ENCODE results near the gene RHOBTB1.

RHOBTB1 gene

GRCh38 chr10:60878224-60878623 is 65.8 kb downstream of the RHOBTB1 start:
- no peak for ATAC-seq
- TF ChIP-seq PPARA (CRISPR knock-in tag; IDR thresholded peaks at IDR 0.05; ENCODE audit: borderline replicate concordance) (no peak), CSRNP3 (CRISPR knock-in tag; IDR thresholded peaks at IDR 0.05) (no peak), TOX (CRISPR knock-in tag; IDR thresholded peaks at IDR 0.05; ENCODE audit: borderline replicate concordance) (no peak), BACH2 (CRISPR knock-in tag; IDR thresholded peaks at IDR 0.05; ENCODE audit: borderline replicate concordance) (no peak), ISL1 (CRISPR knock-in tag; IDR thresholded peaks at IDR 0.05) (no peak), CREB5 (CRISPR knock-in tag; IDR thresholded peaks at IDR 0.05; ENCODE audit: low read depth) (no peak), SNAI2 (CRISPR knock-in tag; IDR thresholded peaks at IDR 0.05) (no peak), ARNTL (CRISPR knock-in tag; IDR thresholded peaks at IDR 0.05; ENCODE audit: borderline replicate concordance, low read depth) (no peak), PATZ1 (CRISPR knock-in tag; IDR thresholded peaks at IDR 0.05; ENCODE audit: borderline replicate concordance) (no peak), TCF4 (CRISPR knock-in tag; IDR thresholded peaks at IDR 0.05; ENCODE audit: borderline replicate concordance) (no peak), ZFP3 (CRISPR knock-in tag; IDR thresholded peaks at IDR 0.05) (no peak), ESRRG (CRISPR knock-in tag; IDR thresholded peaks at IDR 0.05) (no peak), RARB (CRISPR knock-in tag; IDR thresholded peaks at IDR 0.05) (no peak)

GRCh38 chr10:60877777-60878120 is 66.2 kb downstream of the RHOBTB1 start:
- no peak for ATAC-seq
- no peak for TF ChIP-seq ARNTL (CRISPR knock-in tag; IDR thresholded peaks at IDR 0.05; ENCODE audit: borderline replicate concordance, low read depth)
- no peak for TF ChIP-seq ESRRG (CRISPR knock-in tag; IDR thresholded peaks at IDR 0.05)

GRCh38 chr10:60877061-60877776 is 66.8 kb downstream of the RHOBTB1 start:
- no peak for ATAC-seq
- TF ChIP-seq POU6F1 (CRISPR knock-in tag; IDR thresholded peaks at IDR 0.05; ENCODE audit: borderline replicate concordance, low read depth) (no peak), ARNTL (CRISPR knock-in tag; IDR thresholded peaks at IDR 0.05; ENCODE audit: borderline replicate concordance, low read depth) (no peak), CREB5 (CRISPR knock-in tag; IDR thresholded peaks at IDR 0.05; ENCODE audit: low read depth) (no peak), CSDC2 (CRISPR knock-in tag; IDR thresholded peaks at IDR 0.05) (no peak), ZNF70 (CRISPR knock-in tag; IDR thresholded peaks at IDR 0.05) (no peak), TOX (CRISPR knock-in tag; IDR thresholded peaks at IDR 0.05; ENCODE audit: borderline replicate concordance) (no peak)

GRCh38 chr10:60873758-60874157 is 70.2 kb downstream of the RHOBTB1 start:
- no peak for TF ChIP-seq ZFP30 (CRISPR knock-in tag; IDR thresholded peaks at IDR 0.05)
- no peak for TF ChIP-seq TSHZ2 (CRISPR knock-in tag; IDR thresholded peaks at IDR 0.05)
- TF ChIP-seq PPARA (CRISPR knock-in tag; IDR thresholded peaks at IDR 0.05; ENCODE audit: borderline replicate concordance) = no peak
- ATAC-seq = no peak

All from SK-N-SH treated with all-trans-retinoic acid at 6 μM for 48 hours (cell line).